Measurements from ENCODE around the gene SNCG.
"Not testable (repeated sequence)": the region's sequence is repeated elsewhere in the genome, so short reads cannot be mapped to it uniquely, and the experiment has no call there.

SNCG gene

DNA sequence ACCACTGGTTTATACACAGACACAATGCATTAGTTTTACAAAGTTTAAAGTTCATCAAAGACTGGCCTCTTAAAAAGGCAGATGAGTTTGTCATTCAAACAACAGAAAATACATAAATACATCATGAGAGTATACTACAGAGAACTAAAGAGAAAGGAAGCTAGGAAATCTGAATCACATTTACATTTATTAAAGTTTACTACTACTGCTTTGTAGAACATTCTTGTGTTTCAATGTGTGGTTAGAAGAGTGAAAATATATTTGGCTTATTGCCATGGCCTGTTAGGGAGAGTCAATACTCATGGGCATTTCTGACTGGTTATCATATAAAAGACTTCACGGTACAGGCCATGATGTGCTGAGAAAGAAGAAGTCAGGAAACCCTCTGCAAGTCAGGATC, 48.7 kb downstream of the SNCG start:
- not testable (repeated sequence) for H2AFZ ChIP-seq (ENCODE audit: low read depth, low read length); DNase-seq; H2BK120ac ChIP-seq (ENCODE audit: low read depth, low read length); H3K79me1 ChIP-seq (replicated peaks; ENCODE audit: low read length, poor library complexity, severe bottlenecking); H3K4me1 ChIP-seq (ENCODE audit: control insufficient read depth, insufficient read depth, low read depth, low read length); H2BK5ac ChIP-seq (ENCODE audit: low read depth, low read length, poor library complexity, severe bottlenecking); H3K23ac ChIP-seq (ENCODE audit: low read length in 2 of 2); H3K36me3 ChIP-seq (ENCODE audit: control insufficient read depth in 1 of 2, insufficient read depth in 2 of 2, low read depth in 1 of 2, low read length in 2 of 2); H3K14ac ChIP-seq (ENCODE audit: low read length in 2 of 2); H3K4ac ChIP-seq (ENCODE audit: low read depth in 1 of 2, low read length in 2 of 2); H3K27ac ChIP-seq (ENCODE audit: low read length, poor library complexity, severe bottlenecking); H3K9ac ChIP-seq (ENCODE audit: low read length); H3K4me3 ChIP-seq (ENCODE audit: insufficient read depth in 1 of 2, low read depth in 1 of 2, low read length in 2 of 2); H2BK12ac ChIP-seq (ENCODE audit: low read length in 2 of 2); H3K27me3 ChIP-seq (ENCODE audit: control insufficient read depth in 1 of 2, insufficient read depth in 1 of 2, low read length in 2 of 2); H3K18ac ChIP-seq (ENCODE audit: low read depth in 1 of 2, low read length in 2 of 2); H4K8ac ChIP-seq (ENCODE audit: low read length); H2AK5ac ChIP-seq (ENCODE audit: low read length, severe bottlenecking); H4K91ac ChIP-seq (ENCODE audit: low read length); H3K9me3 ChIP-seq (ENCODE audit: control insufficient read depth, low read length); H2BK15ac ChIP-seq (ENCODE audit: low read depth, poor library complexity, severe bottlenecking); H3K4me2 ChIP-seq (ENCODE audit: low read length, poor library complexity, severe bottlenecking)
- WGBS = no CpG with 5 or more reads among the region's 1 CpG

DNA sequence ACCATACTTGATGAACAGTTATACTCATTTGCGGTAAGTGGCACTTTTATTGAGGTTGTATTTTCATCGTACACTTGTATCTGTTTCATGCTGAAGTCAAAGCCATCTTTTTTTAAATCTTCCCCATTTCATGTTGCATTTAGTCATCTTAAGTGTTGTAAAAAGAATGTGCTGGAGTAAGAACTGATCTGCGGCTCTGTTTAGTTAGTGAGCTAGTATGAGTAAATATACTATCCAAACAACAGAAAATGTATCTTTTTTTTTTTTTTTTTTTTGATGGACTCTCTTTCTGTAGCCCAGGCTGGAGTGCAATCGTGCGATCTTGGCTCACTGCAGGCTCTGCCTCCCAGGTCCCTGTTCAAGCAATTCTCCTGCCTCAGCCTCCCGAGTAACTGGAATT, 49.3 kb downstream of the SNCG start:
- not testable (repeated sequence) for DNase-seq; H2AK5ac ChIP-seq (ENCODE audit: low read length, severe bottlenecking); H3K14ac ChIP-seq (ENCODE audit: low read length in 2 of 2); H3K18ac ChIP-seq (ENCODE audit: low read depth in 1 of 2, low read length in 2 of 2); H3K23ac ChIP-seq (ENCODE audit: low read length in 2 of 2); H2BK5ac ChIP-seq (ENCODE audit: low read depth, low read length, poor library complexity, severe bottlenecking); H3K4me1 ChIP-seq (ENCODE audit: control insufficient read depth, insufficient read depth, low read depth, low read length); H3K4me3 ChIP-seq (ENCODE audit: insufficient read depth in 1 of 2, low read depth in 1 of 2, low read length in 2 of 2); H3K36me3 ChIP-seq (ENCODE audit: control insufficient read depth in 1 of 2, insufficient read depth in 2 of 2, low read depth in 1 of 2, low read length in 2 of 2); H3K27ac ChIP-seq (ENCODE audit: low read length, poor library complexity, severe bottlenecking); H3K27me3 ChIP-seq (ENCODE audit: control insufficient read depth in 1 of 2, insufficient read depth in 1 of 2, low read length in 2 of 2); H2BK15ac ChIP-seq (ENCODE audit: low read depth, poor library complexity, severe bottlenecking); H4K8ac ChIP-seq (ENCODE audit: low read length); H2BK120ac ChIP-seq (ENCODE audit: low read depth, low read length); H3K79me1 ChIP-seq (replicated peaks; ENCODE audit: low read length, poor library complexity, severe bottlenecking); H3K9me3 ChIP-seq (ENCODE audit: control insufficient read depth, low read length); H3K4me2 ChIP-seq (ENCODE audit: low read length, poor library complexity, severe bottlenecking); H4K91ac ChIP-seq (ENCODE audit: low read length); H3K4ac ChIP-seq (ENCODE audit: low read depth in 1 of 2, low read length in 2 of 2); H3K9ac ChIP-seq (ENCODE audit: low read length); H2AFZ ChIP-seq (ENCODE audit: low read depth, low read length); H2BK12ac ChIP-seq (ENCODE audit: low read length in 2 of 2)
- 100% methylated on average over 1 of the region's 6 CpGs for WGBS

DNA sequence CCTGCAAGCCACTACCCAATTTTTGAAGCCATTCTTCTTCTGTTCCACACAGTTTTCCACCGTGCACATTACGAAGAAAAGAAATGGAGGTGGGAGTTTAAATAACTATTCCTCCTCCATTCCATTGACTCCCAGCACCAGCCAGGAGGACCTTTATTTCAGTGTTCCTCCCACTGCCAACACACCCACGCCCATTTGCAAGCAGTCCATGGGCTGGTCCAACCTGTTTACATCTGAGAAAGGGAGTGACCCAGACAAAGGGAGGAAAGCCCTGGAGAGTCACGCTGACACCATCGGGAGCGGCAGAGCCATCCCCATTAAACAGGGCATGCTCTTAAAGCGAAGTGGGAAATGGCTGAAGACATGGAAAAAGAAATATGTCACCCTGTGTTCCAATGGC, 49.9 kb downstream of the SNCG start:
- not testable (repeated sequence) for H2BK5ac ChIP-seq (ENCODE audit: low read depth, low read length, poor library complexity, severe bottlenecking); H3K4ac ChIP-seq (ENCODE audit: low read depth in 1 of 2, low read length in 2 of 2); H2BK15ac ChIP-seq (ENCODE audit: low read depth, poor library complexity, severe bottlenecking); H4K91ac ChIP-seq (ENCODE audit: low read length); H2BK120ac ChIP-seq (ENCODE audit: low read depth, low read length); H3K36me3 ChIP-seq (ENCODE audit: control insufficient read depth in 1 of 2, insufficient read depth in 2 of 2, low read depth in 1 of 2, low read length in 2 of 2); H2AK5ac ChIP-seq (ENCODE audit: low read length, severe bottlenecking); H3K4me1 ChIP-seq (ENCODE audit: control insufficient read depth, insufficient read depth, low read depth, low read length); H3K4me3 ChIP-seq (ENCODE audit: insufficient read depth in 1 of 2, low read depth in 1 of 2, low read length in 2 of 2); H3K79me1 ChIP-seq (replicated peaks; ENCODE audit: low read length, poor library complexity, severe bottlenecking); H4K8ac ChIP-seq (ENCODE audit: low read length); H3K14ac ChIP-seq (ENCODE audit: low read length in 2 of 2); H2AFZ ChIP-seq (ENCODE audit: low read depth, low read length); H3K23ac ChIP-seq (ENCODE audit: low read length in 2 of 2); H2BK12ac ChIP-seq (ENCODE audit: low read length in 2 of 2); H3K9ac ChIP-seq (ENCODE audit: low read length); H3K27me3 ChIP-seq (ENCODE audit: control insufficient read depth in 1 of 2, insufficient read depth in 1 of 2, low read length in 2 of 2); H3K18ac ChIP-seq (ENCODE audit: low read depth in 1 of 2, low read length in 2 of 2); H3K4me2 ChIP-seq (ENCODE audit: low read length, poor library complexity, severe bottlenecking); H3K9me3 ChIP-seq (ENCODE audit: control insufficient read depth, low read length); DNase-seq; H3K27ac ChIP-seq (ENCODE audit: low read length, poor library complexity, severe bottlenecking)
- 98% methylated on average over 3 of the region's 7 CpGs for WGBS

DNA sequence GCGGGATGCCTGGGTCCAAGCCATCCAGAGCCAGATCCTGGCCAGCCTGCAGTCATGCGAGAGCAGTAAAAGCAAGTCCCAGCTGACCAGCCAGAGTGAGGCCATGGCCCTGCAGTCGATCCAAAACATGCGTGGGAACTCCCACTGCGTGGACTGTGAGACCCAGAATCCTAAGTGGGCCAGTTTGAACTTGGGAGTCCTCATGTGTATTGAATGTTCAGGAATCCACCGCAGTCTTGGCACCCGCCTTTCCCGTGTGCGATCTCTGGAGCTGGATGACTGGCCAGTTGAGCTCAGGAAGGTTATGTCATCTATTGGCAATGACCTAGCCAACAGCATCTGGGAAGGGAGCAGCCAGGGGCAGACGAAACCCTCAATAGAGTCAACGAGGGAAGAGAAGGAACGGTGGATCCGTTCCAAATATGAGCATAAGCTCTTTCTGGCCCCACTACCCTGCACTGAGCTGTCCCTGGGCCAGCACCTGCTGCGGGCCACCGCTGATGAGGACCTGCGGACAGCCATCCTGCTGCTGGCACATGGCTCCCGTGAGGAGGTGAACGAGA, 50.8 kb downstream of the SNCG start:
- not testable (repeated sequence) for H3K27me3 ChIP-seq (ENCODE audit: control insufficient read depth in 1 of 2, insufficient read depth in 1 of 2, low read length in 2 of 2); H3K9me3 ChIP-seq (ENCODE audit: control insufficient read depth, low read length); H3K23ac ChIP-seq (ENCODE audit: low read length in 2 of 2); H2BK12ac ChIP-seq (ENCODE audit: low read length in 2 of 2); H3K4me1 ChIP-seq (ENCODE audit: control insufficient read depth, insufficient read depth, low read depth, low read length); H4K91ac ChIP-seq (ENCODE audit: low read length); H3K4me3 ChIP-seq (ENCODE audit: insufficient read depth in 1 of 2, low read depth in 1 of 2, low read length in 2 of 2); H3K9ac ChIP-seq (ENCODE audit: low read length); H3K14ac ChIP-seq (ENCODE audit: low read length in 2 of 2); H3K36me3 ChIP-seq (ENCODE audit: control insufficient read depth in 1 of 2, insufficient read depth in 2 of 2, low read depth in 1 of 2, low read length in 2 of 2); DNase-seq; H3K4ac ChIP-seq (ENCODE audit: low read depth in 1 of 2, low read length in 2 of 2); H2AK5ac ChIP-seq (ENCODE audit: low read length, severe bottlenecking); H3K27ac ChIP-seq (ENCODE audit: low read length, poor library complexity, severe bottlenecking); H2AFZ ChIP-seq (ENCODE audit: low read depth, low read length); H2BK5ac ChIP-seq (ENCODE audit: low read depth, low read length, poor library complexity, severe bottlenecking); H2BK15ac ChIP-seq (ENCODE audit: low read depth, poor library complexity, severe bottlenecking); H3K18ac ChIP-seq (ENCODE audit: low read depth in 1 of 2, low read length in 2 of 2); H3K79me1 ChIP-seq (replicated peaks; ENCODE audit: low read length, poor library complexity, severe bottlenecking); H4K8ac ChIP-seq (ENCODE audit: low read length); H3K4me2 ChIP-seq (ENCODE audit: low read length, poor library complexity, severe bottlenecking); H2BK120ac ChIP-seq (ENCODE audit: low read depth, low read length)
- 95% methylated on average over 12 of the region's 18 CpGs for WGBS

Measured in mesenchymal stem cell (in vitro differentiated cells and primary cell).